ENCODE measurements around the gene MEF2A. TPM values are rescaled to one million over a fixed set of nuclear protein-coding genes. Genes with fewer than 3 reads are reported as not detected.

MEF2A gene
- total RNA-seq, 2 donors from 2014 or later = 25.1 to 68.7 TPM

DNA sequence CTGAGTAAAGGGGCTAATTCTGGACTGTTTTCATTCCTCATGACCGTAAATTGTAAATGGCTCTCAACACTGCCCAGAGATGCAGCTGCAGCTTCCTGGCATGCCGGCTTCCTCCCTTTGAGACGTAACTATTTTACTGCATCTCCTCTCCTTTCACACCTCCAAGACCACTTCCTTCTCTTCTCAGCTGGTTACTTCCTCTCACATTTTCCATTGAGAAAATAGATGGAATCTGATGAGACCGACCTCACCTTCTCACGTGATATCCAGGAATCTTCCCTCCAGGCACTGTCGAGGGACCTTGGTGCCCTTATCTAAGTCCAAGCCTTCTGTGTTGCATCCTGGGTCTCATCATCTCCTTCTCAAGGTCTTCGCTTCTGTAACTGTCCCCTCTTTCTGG, 154.7 kb downstream of the MEF2A start:
- Histone ChIP-seq H3K4me3 (no peak overlapping the region), H3K36me3 (replicated peaks in 1 of 2; ENCODE audit: insufficient read depth in 1 of 2, low read depth in 2 of 2) (no peaks in the 10 kb centered on the region), H3K27ac (no peak overlapping the region), H3K27me3 (no peaks in the 10 kb centered on the region), H3K4me1 (peaks cover 11% of the 10 kb centered on the region), H3K9me3 (no peaks in the 10 kb centered on the region)
- intact Hi-C loops (cut with DNase I) = no loop called here
- ATAC-seq = no peak
- no peak for DNase-seq
- no peak for TF ChIP-seq POLR2A (IDR thresholded peaks at IDR 0.05)
- TF ChIP-seq, protein P1, sequence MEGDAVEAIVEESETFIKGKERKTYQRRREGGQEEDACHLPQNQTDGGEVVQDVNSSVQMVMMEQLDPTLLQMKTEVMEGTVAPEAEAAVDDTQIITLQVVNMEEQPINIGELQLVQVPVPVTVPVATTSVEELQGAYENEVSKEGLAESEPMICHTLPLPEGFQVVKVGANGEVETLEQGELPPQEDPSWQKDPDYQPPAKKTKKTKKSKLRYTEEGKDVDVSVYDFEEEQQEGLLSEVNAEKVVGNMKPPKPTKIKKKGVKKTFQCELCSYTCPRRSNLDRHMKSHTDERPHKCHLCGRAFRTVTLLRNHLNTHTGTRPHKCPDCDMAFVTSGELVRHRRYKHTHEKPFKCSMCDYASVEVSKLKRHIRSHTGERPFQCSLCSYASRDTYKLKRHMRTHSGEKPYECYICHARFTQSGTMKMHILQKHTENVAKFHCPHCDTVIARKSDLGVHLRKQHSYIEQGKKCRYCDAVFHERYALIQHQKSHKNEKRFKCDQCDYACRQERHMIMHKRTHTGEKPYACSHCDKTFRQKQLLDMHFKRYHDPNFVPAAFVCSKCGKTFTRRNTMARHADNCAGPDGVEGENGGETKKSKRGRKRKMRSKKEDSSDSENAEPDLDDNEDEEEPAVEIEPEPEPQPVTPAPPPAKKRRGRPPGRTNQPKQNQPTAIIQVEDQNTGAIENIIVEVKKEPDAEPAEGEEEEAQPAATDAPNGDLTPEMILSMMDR (IDR thresholded peaks at IDR 0.05) = no peak
- 77 to 92% methylated on average over 7 of the region's 7 CpGs for WGBS, 2 donors

DNA sequence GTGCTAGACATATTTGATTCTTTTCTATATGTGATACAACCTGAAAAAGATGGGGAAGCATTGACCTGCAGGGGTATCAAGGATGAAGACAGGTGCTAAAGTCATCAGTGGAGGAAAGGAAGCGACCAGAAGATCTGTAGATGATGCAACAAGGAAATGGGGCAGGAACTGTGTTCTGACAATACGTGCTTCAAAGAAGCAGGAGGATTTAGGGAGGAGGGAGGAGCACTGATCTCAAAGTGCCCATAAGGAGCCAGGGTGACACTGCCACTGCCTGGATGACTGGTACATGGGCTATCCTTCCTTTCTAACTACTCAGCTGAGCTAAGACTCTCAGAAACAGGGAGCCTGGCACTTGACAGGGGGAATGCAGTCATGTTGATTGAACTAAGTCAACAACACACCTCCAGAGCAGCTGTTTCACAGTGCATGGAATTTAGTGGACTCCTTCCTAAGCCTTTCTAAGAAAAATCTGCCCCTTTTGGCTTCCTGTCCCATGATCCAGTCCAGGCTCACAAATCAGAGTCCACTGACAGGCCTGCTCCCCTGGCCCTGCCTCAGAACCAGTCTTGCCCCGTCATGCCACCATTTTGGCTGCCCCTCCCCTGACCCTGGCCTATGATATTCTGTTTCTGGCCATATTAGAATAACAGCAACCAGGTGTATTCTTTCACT, 155.5 kb downstream of the MEF2A start:
- no peaks in the 10 kb centered on the region for H3K36me3 ChIP-seq (replicated peaks in 1 of 2; ENCODE audit: insufficient read depth in 1 of 2, low read depth in 2 of 2)
- no peaks in the 10 kb centered on the region for H3K9me3 ChIP-seq
- no peaks in the 10 kb centered on the region for H3K27me3 ChIP-seq
- 55 to 62% methylated on average over 3 of the region's 3 CpGs for WGBS, 2 donors
- peaks cover 11% of the 10 kb centered on the region for H3K4me1 ChIP-seq
- ATAC-seq (peak; percentile 66), DNase-seq (peak in 2 of 4 donors; percentile 47 to 49)
- intact Hi-C loops (cut with DNase I) = no loop called here
- no peak for TF ChIP-seq POLR2A (IDR thresholded peaks at IDR 0.05)
- TF ChIP-seq, protein P1 (IDR thresholded peaks at IDR 0.05) = no peak
- H3K27ac ChIP-seq = peak overlapping the region in 3 of 4 donors; percentile 2 to 17 (median 13)
- no peak overlapping the region for H3K4me3 ChIP-seq

DNA sequence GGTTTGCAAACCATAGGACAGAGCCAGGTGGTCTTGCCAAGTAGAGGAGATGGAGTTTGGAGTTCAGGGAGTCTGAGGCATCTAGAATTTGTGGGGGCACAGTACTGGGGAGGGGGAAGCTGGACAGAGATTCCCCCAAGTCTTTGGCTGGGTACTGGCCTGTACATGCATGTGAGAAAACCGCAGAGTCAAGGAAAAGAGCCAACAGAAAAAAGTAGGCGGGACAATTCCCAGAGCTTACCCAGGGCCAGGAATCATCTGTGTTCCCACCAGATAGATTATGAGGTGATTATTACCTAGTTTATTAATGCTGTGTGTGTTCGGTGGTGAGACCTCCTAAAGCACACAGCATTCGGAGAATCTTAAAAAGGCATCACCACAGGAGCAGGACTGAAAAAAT, 156.1 kb downstream of the MEF2A start:
- H3K4me3 ChIP-seq = no peak overlapping the region
- ATAC-seq = peak; percentile 6
- no peaks in the 10 kb centered on the region for H3K36me3 ChIP-seq (replicated peaks in 1 of 2; ENCODE audit: insufficient read depth in 1 of 2, low read depth in 2 of 2)
- intact Hi-C loops (cut with DNase I) = no loop called here
- no peaks in the 10 kb centered on the region for H3K9me3 ChIP-seq
- no peak for DNase-seq
- H3K27me3 ChIP-seq = no peaks in the 10 kb centered on the region
- WGBS, 2 donors = 99% methylated on average over 4 of the region's 4 CpGs
- TF ChIP-seq POLR2A (IDR thresholded peaks at IDR 0.05) = no peak
- TF ChIP-seq, protein P1 (IDR thresholded peaks at IDR 0.05) = no peak
- H3K4me1 ChIP-seq = peaks cover 11% of the 10 kb centered on the region
- peak overlapping the region in 1 of 4 donors; percentile 2 for H3K27ac ChIP-seq

DNA sequence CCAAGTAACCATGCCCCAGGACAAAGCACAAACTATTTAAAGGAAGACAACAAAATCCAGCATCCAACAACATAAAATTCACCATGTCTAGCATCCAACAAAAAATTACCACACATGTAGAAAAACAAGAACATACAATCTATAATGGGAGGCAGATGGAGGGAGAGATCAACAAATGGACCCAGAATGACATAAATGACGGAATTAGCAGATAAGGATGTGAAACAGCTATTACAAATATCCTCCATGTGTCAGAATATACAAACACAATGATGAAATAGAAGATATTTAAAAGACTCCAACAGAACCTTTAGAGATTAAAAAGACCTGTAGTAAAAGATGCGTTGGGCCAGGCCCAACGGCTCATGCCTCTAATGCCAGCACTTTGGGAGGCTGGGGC, 156.6 kb downstream of the MEF2A start:
- 89 to 92% methylated on average over 3 of the region's 3 CpGs for WGBS, 2 donors
- H3K9me3 ChIP-seq = no peaks in the 10 kb centered on the region
- H3K36me3 ChIP-seq (replicated peaks in 1 of 2; ENCODE audit: insufficient read depth in 1 of 2, low read depth in 2 of 2) = no peaks in the 10 kb centered on the region
- intact Hi-C loops (cut with DNase I) = no loop called here
- no peaks in the 10 kb centered on the region for H3K27me3 ChIP-seq
- no peak overlapping the region for H3K4me3 ChIP-seq
- H3K27ac ChIP-seq = no peak overlapping the region
- TF ChIP-seq POLR2A (IDR thresholded peaks at IDR 0.05) = no peak
- TF ChIP-seq, protein P1 (IDR thresholded peaks at IDR 0.05) = no peak
- H3K4me1 ChIP-seq = peaks cover 11% of the 10 kb centered on the region
- no peak for ATAC-seq
- no peak for DNase-seq

DNA sequence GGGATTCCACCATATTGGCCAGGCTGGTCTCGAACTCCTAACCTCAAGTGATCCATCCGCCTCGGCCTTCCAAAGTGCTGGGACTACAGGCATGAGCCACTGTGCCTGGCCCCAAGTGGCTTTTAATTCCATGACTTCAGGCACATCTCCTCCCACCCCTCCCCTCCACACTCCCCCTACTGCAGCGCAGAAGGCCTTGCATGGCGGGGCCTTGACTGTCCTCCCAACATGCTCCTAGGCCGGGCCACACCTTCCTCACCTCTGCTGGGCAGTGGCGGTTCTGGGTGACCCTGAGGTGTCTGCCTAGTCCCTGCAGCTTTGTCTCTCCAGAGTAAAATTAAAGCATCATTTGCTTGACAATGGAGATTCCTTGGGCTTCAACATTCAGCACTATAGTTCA, 160.5 kb downstream of the MEF2A start:
- H3K36me3 ChIP-seq (replicated peaks in 1 of 2; ENCODE audit: insufficient read depth in 1 of 2, low read depth in 2 of 2) = no peaks in the 10 kb centered on the region
- ATAC-seq (no peak), DNase-seq (no peak)
- no peak overlapping the region for H3K27ac ChIP-seq
- no peak overlapping the region for H3K4me3 ChIP-seq
- intact Hi-C loops (cut with DNase I) = no loop called here
- TF ChIP-seq POLR2A (IDR thresholded peaks at IDR 0.05) = no peak
- TF ChIP-seq, protein P1 (IDR thresholded peaks at IDR 0.05) = no peak
- 83 to 86% methylated on average over 7 of the region's 7 CpGs for WGBS, 2 donors
- H3K9me3 ChIP-seq = no peaks in the 10 kb centered on the region
- no peaks in the 10 kb centered on the region for H3K27me3 ChIP-seq
- peaks cover 5% of the 10 kb centered on the region for H3K4me1 ChIP-seq

Data from body of pancreas (tissue), 4 donors.